GM12801 (cell line): ENCODE measurements around the gene GAB2.

Experiments used
- TF ChIP-seq, protein P1 (sequence below): IDR thresholded peaks from one replicate; pipeline ENCODE4 v1.5.1; 2011; ENCODE audit warnings: control low read depth; ENCODE audit not compliant: insufficient read length; ENCODE audit errors: extremely low read depth

GAB2 gene

DNA sequence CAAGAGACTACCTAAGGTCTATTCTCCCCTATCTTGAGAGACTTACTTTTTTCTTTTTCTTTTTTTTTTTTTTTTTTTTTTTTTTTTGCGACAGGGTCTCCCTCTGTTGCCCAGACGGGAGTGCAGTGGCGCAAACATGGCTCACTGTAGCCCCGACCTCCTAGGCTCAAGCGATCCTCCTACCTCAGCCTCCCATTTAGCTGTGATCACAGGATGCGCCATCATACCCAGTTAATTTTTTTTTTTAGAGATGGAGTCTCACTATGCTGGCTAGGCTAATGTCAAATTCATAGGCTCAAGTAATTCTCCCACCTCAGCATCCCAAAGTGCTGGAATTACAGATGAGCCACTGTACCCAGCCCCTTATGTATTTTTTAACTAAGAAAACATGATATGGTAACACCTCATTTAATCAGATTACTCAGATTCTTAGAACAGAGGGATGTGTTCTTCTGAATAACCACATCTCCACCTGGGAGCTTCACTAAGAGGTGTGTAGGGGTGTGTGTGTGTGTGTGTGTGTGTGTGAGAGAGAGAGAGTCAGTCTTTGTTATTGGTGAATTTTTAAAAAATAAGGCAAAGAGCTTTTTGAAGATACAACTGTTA lies 126.0 kb downstream of the GAB2 start:
- TF ChIP-seq, protein P1, sequence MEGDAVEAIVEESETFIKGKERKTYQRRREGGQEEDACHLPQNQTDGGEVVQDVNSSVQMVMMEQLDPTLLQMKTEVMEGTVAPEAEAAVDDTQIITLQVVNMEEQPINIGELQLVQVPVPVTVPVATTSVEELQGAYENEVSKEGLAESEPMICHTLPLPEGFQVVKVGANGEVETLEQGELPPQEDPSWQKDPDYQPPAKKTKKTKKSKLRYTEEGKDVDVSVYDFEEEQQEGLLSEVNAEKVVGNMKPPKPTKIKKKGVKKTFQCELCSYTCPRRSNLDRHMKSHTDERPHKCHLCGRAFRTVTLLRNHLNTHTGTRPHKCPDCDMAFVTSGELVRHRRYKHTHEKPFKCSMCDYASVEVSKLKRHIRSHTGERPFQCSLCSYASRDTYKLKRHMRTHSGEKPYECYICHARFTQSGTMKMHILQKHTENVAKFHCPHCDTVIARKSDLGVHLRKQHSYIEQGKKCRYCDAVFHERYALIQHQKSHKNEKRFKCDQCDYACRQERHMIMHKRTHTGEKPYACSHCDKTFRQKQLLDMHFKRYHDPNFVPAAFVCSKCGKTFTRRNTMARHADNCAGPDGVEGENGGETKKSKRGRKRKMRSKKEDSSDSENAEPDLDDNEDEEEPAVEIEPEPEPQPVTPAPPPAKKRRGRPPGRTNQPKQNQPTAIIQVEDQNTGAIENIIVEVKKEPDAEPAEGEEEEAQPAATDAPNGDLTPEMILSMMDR, result no peak

DNA sequence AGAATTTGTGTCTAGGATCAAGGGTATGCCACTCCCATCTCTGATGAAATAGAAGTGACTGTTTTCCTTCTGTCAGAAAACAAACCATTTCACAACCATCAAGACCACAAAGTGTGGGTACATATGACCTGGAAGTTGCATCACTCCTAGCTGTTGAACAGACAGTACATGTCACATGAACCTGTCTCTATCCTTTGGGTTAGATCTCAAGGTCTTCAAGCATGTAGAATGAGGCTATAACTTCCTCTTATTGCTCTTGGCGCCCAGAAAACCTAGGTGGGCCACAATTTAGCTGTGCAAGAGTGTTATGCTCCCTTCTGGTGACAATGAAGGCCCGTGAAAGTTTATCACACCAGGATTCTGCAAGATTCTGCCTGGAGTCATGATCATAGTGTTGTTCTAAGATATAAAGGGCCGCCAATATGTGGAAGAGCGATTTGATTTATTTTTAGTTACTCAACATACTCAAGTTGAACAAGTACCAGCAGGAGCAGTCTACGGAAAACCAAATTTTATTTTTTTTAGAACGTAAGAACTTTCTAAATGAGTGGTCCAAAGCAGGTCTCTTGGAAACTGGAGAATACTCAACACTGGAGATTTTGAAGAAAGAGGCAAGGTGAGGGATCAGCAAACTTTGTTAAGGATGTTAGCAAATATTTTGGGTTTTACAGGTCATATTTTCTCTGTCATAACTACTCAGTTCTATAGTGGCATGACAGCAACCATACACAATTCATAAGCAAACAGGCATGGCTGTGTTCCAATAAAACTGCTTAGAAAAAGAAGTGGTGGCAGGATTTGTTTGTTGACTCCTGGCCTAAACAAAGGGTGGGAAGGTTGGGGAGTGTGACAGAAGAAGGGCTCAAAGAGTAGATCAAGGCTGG lies 127.1 kb downstream of the GAB2 start:
- TF ChIP-seq, protein P1, result no peak

DNA sequence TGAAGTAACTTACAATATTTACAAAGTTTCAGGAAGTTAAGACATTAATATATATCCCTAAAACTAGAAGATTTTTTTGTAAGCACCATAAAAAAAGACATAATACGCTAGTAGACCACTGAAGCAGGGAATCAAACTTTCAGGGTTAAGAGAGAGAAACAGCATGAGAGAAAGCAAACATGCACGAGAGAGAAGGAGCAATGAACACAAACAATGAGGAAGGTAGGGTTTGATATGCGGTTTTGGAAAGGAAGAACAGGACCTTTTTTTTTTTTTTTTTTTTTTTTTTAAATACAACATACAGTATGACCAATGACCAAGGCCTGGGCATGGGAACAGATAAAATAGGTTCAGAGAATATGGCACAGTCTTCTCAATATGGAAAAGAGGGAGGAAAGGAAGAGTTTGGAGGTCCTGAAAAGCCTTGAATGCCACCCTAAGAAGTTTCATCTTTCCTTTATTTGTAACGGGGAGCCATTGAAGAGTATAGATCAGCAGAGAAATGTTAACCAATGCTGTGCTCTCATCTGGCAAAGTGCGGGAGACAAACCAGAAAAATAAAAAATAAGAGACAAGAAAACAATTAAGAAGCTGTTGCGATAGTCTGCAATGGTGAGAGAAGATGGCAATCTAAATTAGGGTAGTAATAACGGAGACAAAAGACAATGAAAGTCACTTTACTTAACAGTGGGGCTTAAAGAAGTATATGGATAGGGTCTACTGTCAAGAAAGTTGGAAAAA lies 127.9 kb downstream of the GAB2 start:
- TF ChIP-seq, protein P1, result no peak

DNA sequence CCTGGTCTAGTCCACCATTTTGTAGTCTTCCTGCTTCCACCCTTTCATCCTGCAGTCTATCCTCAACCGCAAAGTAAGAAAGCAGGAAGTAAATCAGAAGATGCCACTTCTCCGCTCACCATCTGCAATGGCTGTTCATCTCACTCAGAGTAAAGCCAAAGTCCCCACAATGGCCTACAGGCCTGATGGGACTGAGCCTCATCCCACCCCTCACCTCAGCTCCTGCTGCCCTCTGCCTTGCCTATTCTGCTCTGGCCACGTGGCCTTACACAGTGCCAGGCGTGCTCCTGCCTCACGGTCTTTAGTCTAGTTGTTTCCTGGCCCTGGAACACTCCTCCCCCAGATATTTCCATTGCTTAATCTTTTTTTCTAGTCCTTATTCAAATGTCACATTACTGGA lies 133.4 kb downstream of the GAB2 start:
- TF ChIP-seq, protein P1, result no peak

DNA sequence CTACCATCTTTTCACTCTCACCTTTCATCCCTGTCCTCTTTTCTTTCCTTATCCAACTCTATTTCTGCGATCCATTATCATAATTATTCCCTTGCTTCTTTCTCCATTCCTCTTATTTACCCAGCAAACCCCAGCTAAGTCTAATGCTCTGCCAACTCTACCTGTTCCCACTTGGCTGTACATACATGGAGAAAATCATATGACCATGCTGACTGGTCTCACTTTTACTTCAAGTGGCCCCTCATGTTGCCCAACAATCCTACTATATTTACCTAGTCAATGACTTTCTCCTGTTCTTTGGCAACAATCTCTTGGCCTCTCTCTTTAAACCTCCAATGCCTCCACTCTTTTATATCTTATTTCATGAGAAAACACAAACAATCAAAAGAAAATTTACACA lies 134.8 kb downstream of the GAB2 start:
- TF ChIP-seq, protein P1, result no peak

DNA sequence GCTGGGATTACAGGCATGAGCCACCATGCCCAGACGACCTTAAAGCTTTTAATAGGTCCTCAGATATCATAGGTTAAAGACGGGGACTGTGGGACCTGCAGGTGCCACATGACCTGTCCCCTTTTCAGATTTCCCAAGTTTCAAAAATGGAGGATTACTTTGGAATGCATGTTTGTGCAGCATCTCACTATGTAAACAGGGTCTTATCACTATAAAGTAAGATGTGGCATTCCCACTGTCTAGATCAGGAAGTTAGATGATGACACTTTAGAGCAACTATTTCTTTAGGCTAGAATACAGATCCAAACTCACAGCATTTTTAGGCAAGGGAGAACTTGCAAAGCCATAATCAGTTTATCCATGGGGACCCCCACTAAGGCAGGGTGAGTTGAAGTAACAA lies 136.1 kb downstream of the GAB2 start:
- TF ChIP-seq, protein P1, result no peak

DNA sequence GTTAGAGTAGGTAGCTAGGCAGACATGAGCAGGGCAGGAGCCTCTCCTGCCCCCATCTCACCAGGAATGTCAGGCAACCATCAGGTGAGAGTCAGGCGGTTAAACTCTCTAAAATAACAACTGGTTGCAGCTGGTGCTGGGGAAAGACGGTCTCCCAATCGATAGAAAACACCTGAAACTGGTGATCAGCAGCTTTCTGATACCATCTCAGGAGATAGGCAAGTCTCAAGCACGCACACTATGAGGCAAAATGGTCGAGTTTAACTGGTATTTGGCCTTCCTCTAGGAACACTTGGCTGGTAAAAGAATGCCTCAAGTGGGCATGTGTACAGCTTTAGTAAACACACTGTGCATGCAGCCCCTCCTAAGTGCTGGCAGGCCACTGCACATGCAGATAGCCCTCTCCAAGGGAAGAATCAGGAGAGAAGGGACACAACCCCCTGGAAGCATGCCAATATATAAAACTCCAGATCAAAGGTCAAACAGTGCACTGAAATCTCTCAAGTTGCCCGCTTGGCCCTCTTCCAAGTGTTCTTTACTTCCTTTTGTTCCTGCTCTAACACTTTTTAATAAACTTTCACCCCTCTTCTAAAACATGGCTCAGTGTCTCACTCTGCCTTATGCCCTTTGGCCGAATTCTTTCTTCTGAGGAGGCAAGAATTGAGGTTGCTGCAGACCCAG lies 140.2 kb downstream of the GAB2 start:
- TF ChIP-seq, protein P1, result no peak
